Measurements from ENCODE around the gene COL23A1.
A peak's percentile ranks its signal among the peaks of the same experiment; 100 is the strongest.

The COL23A1 gene

DNA sequence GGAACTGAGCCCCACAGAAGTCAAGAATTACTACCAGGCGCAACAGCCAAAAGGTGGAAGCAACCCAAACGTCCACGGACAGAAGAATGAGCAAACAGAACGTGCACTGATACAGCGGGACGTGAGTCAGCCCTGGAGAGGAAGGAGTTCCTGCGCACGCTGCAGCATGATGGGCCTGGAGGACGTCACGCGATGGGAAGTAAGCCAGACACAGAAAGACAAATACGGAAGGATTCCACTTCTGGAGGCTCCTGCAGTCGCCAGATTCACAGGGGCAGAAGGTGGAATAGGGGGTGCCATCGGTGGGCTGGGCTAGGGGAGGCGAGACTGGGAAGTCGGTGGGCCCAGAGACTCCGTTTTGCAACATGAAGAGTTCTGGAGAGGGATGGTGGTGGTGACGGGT is 277.3 kb downstream of the COL23A1 start:
- ChIA-PET POLR2A (ENCODE audit: low non-redundant PET) (no interaction called here), CTCF (no interaction called here)
- peak overlapping the region; percentile 34 for H3K27ac ChIP-seq
- DNase-seq (ENCODE audit: low spot score) = no peak
- TF ChIP-seq, protein P1, sequence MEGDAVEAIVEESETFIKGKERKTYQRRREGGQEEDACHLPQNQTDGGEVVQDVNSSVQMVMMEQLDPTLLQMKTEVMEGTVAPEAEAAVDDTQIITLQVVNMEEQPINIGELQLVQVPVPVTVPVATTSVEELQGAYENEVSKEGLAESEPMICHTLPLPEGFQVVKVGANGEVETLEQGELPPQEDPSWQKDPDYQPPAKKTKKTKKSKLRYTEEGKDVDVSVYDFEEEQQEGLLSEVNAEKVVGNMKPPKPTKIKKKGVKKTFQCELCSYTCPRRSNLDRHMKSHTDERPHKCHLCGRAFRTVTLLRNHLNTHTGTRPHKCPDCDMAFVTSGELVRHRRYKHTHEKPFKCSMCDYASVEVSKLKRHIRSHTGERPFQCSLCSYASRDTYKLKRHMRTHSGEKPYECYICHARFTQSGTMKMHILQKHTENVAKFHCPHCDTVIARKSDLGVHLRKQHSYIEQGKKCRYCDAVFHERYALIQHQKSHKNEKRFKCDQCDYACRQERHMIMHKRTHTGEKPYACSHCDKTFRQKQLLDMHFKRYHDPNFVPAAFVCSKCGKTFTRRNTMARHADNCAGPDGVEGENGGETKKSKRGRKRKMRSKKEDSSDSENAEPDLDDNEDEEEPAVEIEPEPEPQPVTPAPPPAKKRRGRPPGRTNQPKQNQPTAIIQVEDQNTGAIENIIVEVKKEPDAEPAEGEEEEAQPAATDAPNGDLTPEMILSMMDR (conservative IDR thresholded peaks at IDR 0.05; ENCODE audit: low read depth) = no peak

DNA sequence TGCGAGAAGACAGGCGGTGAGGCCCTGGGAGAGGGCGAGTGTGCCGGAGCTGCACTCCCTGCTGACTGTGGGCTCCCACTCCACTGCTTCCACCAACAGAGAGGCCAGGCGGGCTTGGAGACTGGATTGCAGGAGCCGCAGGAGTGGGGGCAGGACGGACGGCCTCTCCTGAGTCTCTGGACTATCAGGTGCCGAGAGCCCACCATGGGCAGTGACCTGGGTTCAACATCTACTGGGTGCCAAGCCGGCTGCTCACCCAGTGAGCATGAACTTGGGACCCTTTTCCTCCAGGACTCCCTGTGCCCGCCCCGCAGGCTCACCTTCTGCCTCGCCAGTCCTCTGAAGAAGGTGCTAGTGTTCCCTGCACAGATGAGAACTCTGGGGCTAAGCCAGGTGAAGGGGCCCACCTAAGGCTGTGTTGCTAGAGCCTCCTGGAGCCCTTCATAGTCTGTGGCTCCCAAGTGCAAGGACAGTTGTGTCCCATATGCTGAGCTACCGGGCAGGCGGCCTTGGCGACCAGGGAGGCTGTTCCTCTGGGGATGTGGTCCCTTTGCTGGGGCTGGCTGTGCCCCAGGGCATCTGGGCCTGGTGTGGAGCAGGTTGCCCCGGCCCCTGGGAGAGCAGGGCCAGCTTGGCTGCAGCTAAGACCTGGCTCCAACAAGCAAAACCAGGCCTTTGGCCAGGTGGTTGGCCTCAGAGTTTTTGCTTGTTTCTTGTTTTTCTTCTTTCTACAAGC is 279.9 kb downstream of the COL23A1 start:
- ChIA-PET CTCF (interaction anchor here (1.0 to 1.5 kb wide), 2 partner anchors 30 to 151 kb away, joined by 3 read pairs; no protein-coding TSS in a partner anchor), POLR2A (ENCODE audit: low non-redundant PET) (no interaction called here)
- DNase-seq (ENCODE audit: low spot score) = no peak

DNA sequence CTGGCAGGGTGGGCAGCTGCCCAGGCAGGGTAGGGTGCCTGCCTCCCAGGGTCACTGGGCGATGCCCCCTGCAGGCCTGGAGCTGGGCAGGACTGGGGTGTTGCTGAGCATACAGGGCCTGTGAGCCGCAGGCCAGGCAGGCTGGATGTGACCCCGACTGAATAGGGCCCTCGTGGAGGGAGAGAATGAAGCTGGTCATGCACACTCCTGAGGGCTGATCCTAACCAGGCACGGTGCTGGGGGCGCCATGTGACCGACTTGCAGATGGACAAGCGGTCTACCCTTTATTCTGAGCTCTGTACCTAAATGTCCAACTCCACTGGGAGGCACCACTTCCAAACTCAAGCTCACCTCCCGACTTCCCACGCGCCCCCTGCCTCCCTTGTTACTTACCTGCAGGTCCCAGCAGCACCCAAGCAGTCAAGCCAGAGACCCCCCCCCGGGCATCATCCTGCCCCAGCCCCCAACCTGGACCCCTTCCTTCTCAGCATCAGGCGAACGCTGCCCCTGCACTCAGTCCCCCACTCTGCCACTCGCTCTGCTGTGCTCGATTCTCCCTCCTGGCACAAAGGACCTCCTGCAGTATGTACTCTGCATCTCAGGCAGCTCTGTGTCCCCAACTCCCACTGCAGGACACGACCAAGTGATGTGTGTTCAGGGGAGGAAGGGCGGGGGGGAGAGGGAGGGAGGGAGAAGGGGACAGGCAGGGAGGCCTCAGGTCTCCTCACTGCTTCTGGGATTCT is 280.8 kb downstream of the COL23A1 start:
- no peak overlapping the region for H3K27ac ChIP-seq
- POLR2A ChIA-PET (ENCODE audit: low non-redundant PET) = no interaction called here
- CTCF ChIA-PET = interaction anchor here (0.9 to 1.0 kb wide), 2 partner anchors 75 to 152 kb away, joined by 3 to 5 read pairs; no protein-coding TSS in a partner anchor
- DNase-seq (ENCODE audit: low spot score) = no peak
- TF ChIP-seq, protein P1 (conservative IDR thresholded peaks at IDR 0.05; ENCODE audit: low read depth) = no peak

More for the DNA sequence above, 279.9 kb downstream of the COL23A1 start:
- H3K27ac ChIP-seq = no peak overlapping the region
- TF ChIP-seq, protein P1 (conservative IDR thresholded peaks at IDR 0.05; ENCODE audit: low read depth) = no peak

DNA sequence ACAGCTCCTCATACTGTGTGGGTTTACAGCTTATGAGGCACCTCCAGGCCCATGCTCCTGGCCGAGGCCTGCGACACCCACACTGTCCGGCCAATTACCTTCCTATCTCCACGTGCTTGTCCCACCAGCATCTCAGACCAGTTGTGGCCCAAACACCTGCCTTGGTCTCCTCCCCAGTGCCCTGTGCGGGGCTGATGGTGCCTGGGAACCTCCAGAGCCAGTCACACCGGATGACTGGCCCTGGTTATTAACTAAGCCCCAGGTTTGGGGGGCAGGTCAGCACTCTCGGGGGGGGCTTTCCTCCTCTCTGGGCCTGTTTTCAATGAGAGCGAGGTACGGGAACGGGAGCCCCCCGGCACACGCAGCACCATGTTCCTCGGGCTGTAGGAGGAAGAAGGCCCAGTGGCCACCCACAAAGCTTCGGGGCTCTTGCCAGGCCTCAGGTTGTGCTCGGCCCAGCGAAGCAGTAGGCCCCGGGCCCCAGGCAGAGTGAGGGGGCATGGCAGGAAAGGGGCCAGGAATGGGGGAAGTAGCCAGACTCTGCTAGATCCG is 281.6 kb downstream of the COL23A1 start:
- ChIA-PET POLR2A (ENCODE audit: low non-redundant PET) (no interaction called here), CTCF (no interaction called here)
- H3K27ac ChIP-seq = no peak overlapping the region
- TF ChIP-seq, protein P1 (conservative IDR thresholded peaks at IDR 0.05; ENCODE audit: low read depth) = no peak
- no peak for DNase-seq (ENCODE audit: low spot score)

DNA sequence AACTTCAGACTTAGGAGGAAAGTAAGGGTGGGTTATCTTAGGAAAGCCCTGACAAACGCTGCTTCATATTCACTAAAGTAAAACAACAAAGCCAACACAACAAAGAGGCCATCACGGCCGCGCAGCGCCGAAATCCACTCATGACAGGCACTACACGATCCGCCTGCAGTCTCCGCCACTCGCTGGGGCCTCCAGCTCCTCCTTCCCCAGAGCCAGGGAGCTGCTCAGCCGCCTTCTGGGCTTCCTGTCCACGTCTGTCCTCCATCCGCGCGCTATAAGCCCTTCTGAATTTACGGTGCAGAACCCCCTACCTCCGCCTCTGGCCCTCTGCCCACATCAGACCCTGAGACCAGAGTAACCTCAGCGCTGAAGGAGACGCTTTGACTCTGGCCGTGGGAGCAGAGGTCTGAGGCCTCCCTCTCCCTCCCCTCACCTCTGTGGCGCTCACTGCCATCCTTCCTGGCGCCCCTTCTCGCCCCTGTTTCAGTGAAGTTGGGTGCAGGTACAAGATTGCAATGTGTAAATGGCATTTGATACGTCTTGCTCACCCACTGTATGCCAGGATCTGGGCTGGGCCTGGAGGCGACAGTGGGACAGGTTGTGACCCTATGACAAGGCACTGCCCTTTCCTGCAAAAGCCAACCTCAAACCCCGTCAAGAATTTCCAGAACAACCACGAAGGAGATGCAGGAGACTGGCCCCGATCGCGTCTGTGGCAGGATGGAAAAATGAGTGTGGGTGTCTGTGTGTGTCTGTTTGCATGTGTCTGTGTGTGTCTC is 282.7 kb downstream of the COL23A1 start:
- H3K27ac ChIP-seq = no peak overlapping the region
- TF ChIP-seq, protein P1 (conservative IDR thresholded peaks at IDR 0.05; ENCODE audit: low read depth) = no peak
- ChIA-PET POLR2A (ENCODE audit: low non-redundant PET) (no interaction called here), CTCF (interaction anchor here (0.9 kb wide), 1 partner anchor 25 kb away, joined by 3 read pairs; no protein-coding TSS in a partner anchor)
- DNase-seq (ENCODE audit: low spot score) = no peak
